HG03039 (cell line): Measurements from ENCODE around the gene UBE2H.
A peak's percentile ranks its signal among the peaks of the same experiment; 100 is the strongest.

Experiments used
- ATAC-seq: cut with Tn5 transposase; IDR thresholded peaks from one replicate; pipeline ENCODE4 v1.9.1; 2021; ENCODE audit warnings: mild to moderate bottlenecking, moderate library complexity; ENCODE audit not compliant: unreplicated experiment

UBE2H gene

GRCh38 chr7:129950933-129951225, 1.9 kb downstream of the UBE2H start:
- no peak for ATAC-seq

- no peak for ATAC-seq
Observed at GRCh38 chr7:129950191-129950932, 2.4 kb downstream of the UBE2H start.

- peak; percentile 14 for ATAC-seq
Observed at GRCh38 chr7:129949292-129950133, 3.2 kb downstream of the UBE2H start.

- ATAC-seq = peak; percentile 41
Observed at GRCh38 chr7:129948877-129949291, 3.9 kb downstream of the UBE2H start.

- no peak for ATAC-seq
Observed at GRCh38 chr7:129948338-129948737, 4.4 kb downstream of the UBE2H start.

GRCh38 chr7:129947701-129948100, 5.1 kb downstream of the UBE2H start:
- ATAC-seq = no peak

GRCh38 chr7:129947049-129947448, 5.7 kb downstream of the UBE2H start:
- ATAC-seq = no peak

GRCh38 chr7:129946282-129946681, 6.5 kb downstream of the UBE2H start:
- ATAC-seq = no peak

GRCh38 chr7:129943352-129943751, 9.4 kb downstream of the UBE2H start:
- ATAC-seq = no peak

GRCh38 chr7:129940329-129940728, 12.4 kb downstream of the UBE2H start:
- no peak for ATAC-seq

GRCh38 chr7:129939881-129940280, 12.9 kb downstream of the UBE2H start:
- ATAC-seq = no peak

GRCh38 chr7:129933627-129934026, 19.1 kb downstream of the UBE2H start:
- ATAC-seq = no peak

GRCh38 chr7:129926618-129927017, 26.1 kb downstream of the UBE2H start:
- no peak for ATAC-seq

GRCh38 chr7:129925416-129926002, 27.3 kb downstream of the UBE2H start:
- no peak for ATAC-seq

GRCh38 chr7:129924602-129925001, 28.2 kb downstream of the UBE2H start:
- ATAC-seq = no peak

GRCh38 chr7:129923709-129924108, 29.1 kb downstream of the UBE2H start:
- ATAC-seq = no peak

GRCh38 chr7:129919492-129919891, 33.3 kb downstream of the UBE2H start:
- no peak for ATAC-seq

- no peak for ATAC-seq
Observed at GRCh38 chr7:129918922-129919321, 33.8 kb downstream of the UBE2H start.

- ATAC-seq = no peak
Observed at GRCh38 chr7:129917934-129918333, 34.8 kb downstream of the UBE2H start.

- ATAC-seq = no peak
Observed at GRCh38 chr7:129914536-129915272, 38.1 kb downstream of the UBE2H start.

- no peak for ATAC-seq
Observed at GRCh38 chr7:129913428-129913827, 39.3 kb downstream of the UBE2H start.
